SK-N-MC (cell line): Measurements from ENCODE around the gene MACROD2.

Experiments
- EZH2 ChIP-seq: fragments of 200-600 bp; sonication (generic); IDR thresholded peaks from one replicate; pipeline ENCODE4 v1.6.1; 2017; ENCODE audit warnings: antibody characterized with exemption
- POLR2AphosphoS5 ChIP-seq: IDR thresholded peaks from 2 replicates; pipeline ENCODE4 v1.6.1; 2012; ENCODE audit warnings: mild to moderate bottlenecking, low read depth, low read length, borderline replicate concordance

DNA sequence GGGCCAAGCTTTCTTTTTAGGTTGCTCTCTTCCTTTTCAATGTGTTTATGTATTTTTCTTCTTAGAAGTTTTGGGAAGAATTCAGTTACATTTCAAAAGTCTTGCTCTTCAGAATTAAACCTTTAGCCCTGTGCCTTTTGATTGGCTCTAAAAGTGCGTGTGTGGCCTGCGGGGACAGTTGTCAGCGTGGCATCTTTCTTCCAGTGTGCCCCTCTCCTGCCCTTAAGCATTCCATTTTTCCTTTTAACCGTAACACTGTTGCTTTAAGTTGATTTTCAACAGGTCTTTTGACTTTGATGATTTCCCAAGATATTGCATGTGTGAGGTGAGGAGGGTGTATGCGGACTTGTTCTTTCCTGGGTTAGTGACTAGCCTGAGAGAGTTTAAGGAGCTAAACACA lies 1341.2 kb downstream of the MACROD2 start:
- TF ChIP-seq POLR2AphosphoS5 = no peak
- TF ChIP-seq EZH2 = no peak
